Ramos (cell line): ENCODE measurements around the gene RAB38.

Experiments used
- in situ Hi-C: fragments of 300-500 bp; cut with MboI; formaldehyde crosslinking; loops from one replicate; pipeline ENCODE4 v1.14.3; 2022; ENCODE audit warnings: low sequenced_read_pairs; ENCODE audit not compliant: unreplicated experiment

The RAB38 gene

GRCh38 chr11:88174709-88175568 lies at the start of gene RAB38:
Gene RAB38, minus strand, starts transcription at chr11:88175443. Its CDS starts 59 bp downstream, at chr11:88175384.
- in situ Hi-C loops: no loop called here

GRCh38 chr11:88213406-88213805 lies 38.2 kb upstream of the RAB38 start:
- in situ Hi-C loops: no loop called here

GRCh38 chr11:88212300-88212699 lies 37.1 kb upstream of the RAB38 start:
- in situ Hi-C loops: no loop called here

- in situ Hi-C loops: no loop called here
These were observed 33.5 kb upstream of the RAB38 start for GRCh38 chr11:88208745-88209144.

- in situ Hi-C loops: no loop called here
These were observed 31.5 kb upstream of the RAB38 start for GRCh38 chr11:88206751-88207150.

- in situ Hi-C loops: no loop called here
These were observed 29.1 kb upstream of the RAB38 start for GRCh38 chr11:88204353-88204752.

GRCh38 chr11:88203604-88204003 lies 28.4 kb upstream of the RAB38 start:
- in situ Hi-C loops: no loop called here

- in situ Hi-C loops: no loop called here
These were observed 27.3 kb upstream of the RAB38 start for GRCh38 chr11:88202498-88202897.

- in situ Hi-C loops: no loop called here
These were observed 21.1 kb upstream of the RAB38 start for GRCh38 chr11:88196393-88196792.

- in situ Hi-C loops: no loop called here
These were observed 20.7 kb upstream of the RAB38 start for GRCh38 chr11:88195908-88196307.

- in situ Hi-C loops: no loop called here
These were observed 19.7 kb upstream of the RAB38 start for GRCh38 chr11:88194990-88195389.

- in situ Hi-C loops: no loop called here
These were observed 18.0 kb upstream of the RAB38 start for GRCh38 chr11:88193278-88193677.

- in situ Hi-C loops: no loop called here
These were observed 13.7 kb upstream of the RAB38 start for GRCh38 chr11:88188932-88189253.

GRCh38 chr11:88188251-88188931 lies 13.1 kb upstream of the RAB38 start:
- in situ Hi-C loops: no loop called here

- in situ Hi-C loops: no loop called here
These were observed 8.0 kb upstream of the RAB38 start for GRCh38 chr11:88183233-88183632.

GRCh38 chr11:88181776-88182175 lies 6.5 kb upstream of the RAB38 start:
- in situ Hi-C loops: no loop called here

GRCh38 chr11:88179971-88180629 lies 4.9 kb upstream of the RAB38 start:
- in situ Hi-C loops: no loop called here

GRCh38 chr11:88179141-88179540 lies 3.9 kb upstream of the RAB38 start:
- in situ Hi-C loops: no loop called here

- in situ Hi-C loops: no loop called here
These were observed 2.9 kb upstream of the RAB38 start for GRCh38 chr11:88178191-88178590.

- in situ Hi-C loops: no loop called here
These were observed 379 bp upstream of the RAB38 start for GRCh38 chr11:88175569-88176075.

GRCh38 chr11:88173956-88174355 lies 1.3 kb downstream of the RAB38 start:
- in situ Hi-C loops: no loop called here
